ENCODE data around the gene MTERF4.

GRCh38 chr2:241092677-241093076 lies 9.4 kb downstream of the MTERF4 start:
- TF ChIP-seq CTCF (IDR thresholded peaks at IDR 0.05) (no peak), POLR2A (IDR thresholded peaks at IDR 0.05) (no peak)

All from uterus (tissue), 2 donors.